Measurements from ENCODE around the gene PRPSAP2.
"Not testable (repeated sequence)": the region's sequence is repeated elsewhere in the genome, so short reads cannot be mapped to it uniquely, and the experiment has no call there.

Gene PRPSAP2

DNA sequence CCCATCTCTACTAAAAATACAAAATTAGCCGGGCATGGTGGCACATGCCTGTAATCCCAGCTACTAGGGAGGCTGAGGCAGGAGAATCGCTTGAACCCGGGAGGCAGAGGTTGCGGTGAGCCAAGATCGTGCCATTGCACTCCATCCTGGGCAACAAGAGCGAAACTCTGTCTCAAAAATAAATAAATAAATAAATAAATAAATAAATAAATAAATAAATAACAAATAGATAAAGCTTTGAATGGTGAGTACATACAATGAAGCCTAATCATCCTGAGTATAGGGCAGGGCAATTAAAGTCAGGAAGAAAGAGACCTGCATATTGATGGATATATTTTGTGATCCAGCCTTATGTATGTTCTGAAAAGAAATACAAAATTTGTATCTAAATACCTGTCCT, 98.1 kb downstream of the PRPSAP2 start:
- ATAC-seq (replicated peaks); DNase-seq; H3K4me3 Mint-ChIP-seq; H3K27ac Mint-ChIP-seq; H3K36me3 Mint-ChIP-seq; H3K27me3 Mint-ChIP-seq; H3K9me3 Mint-ChIP-seq: not testable (repeated sequence)
- H3K4me1 Mint-ChIP-seq = peaks cover 9 to 11% of the 10 kb centered on the region in 2 donors

- no peak for DNase-seq
- Mint-ChIP-seq H3K4me1 (peaks cover 12 to 17% of the 10 kb centered on the region in 2 donors), H3K27me3 (peaks cover 0 to 5% of the 10 kb centered on the region in 2 donors), H3K4me3 (no peak overlapping the region), H3K36me3 (no peaks in the 10 kb centered on the region), H3K9me3 (no peaks in the 10 kb centered on the region), H3K27ac (no peak overlapping the region)
- no peak for ATAC-seq (replicated peaks)
Observed at GRCh38 chr17:18956581-18956980, 98.7 kb downstream of the PRPSAP2 start.

GRCh38 chr17:18957831-18958230, 99.9 kb downstream of the PRPSAP2 start:
- peaks cover 0 to 5% of the 10 kb centered on the region in 2 donors for H3K27me3 Mint-ChIP-seq
- H3K27ac Mint-ChIP-seq = no peak overlapping the region
- peaks cover 17 to 22% of the 10 kb centered on the region in 2 donors for H3K4me1 Mint-ChIP-seq
- ATAC-seq (replicated peaks) (no peak), DNase-seq (no peak)
- H3K9me3 Mint-ChIP-seq = no peaks in the 10 kb centered on the region
- no peaks in the 10 kb centered on the region for H3K36me3 Mint-ChIP-seq
- H3K4me3 Mint-ChIP-seq = no peak overlapping the region

DNA sequence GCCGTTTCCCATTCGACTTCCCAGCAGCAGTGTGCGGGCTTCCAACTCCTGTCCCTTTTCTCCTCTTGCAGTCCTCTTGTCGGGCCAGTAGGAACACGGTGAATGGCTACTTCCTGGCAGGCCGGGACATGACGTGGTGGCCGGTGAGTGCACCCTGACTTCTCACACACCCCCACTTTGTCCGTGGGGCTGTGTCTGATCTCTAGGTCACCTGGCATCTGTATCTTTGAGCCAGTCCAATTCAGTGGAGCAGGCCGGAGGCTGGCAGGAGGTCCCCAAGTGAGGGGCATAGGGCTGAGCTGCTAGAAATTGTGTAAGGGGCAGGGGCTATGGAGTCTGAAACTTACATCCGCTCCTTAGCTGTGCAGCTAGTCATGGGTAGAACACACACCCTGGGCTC, 100.7 kb downstream of the PRPSAP2 start:
- Mint-ChIP-seq H3K4me1 (peaks cover 17 to 22% of the 10 kb centered on the region in 2 donors), H3K36me3 (no peaks in the 10 kb centered on the region), H3K27ac (no peak overlapping the region), H3K4me3 (no peak overlapping the region), H3K9me3 (no peaks in the 10 kb centered on the region), H3K27me3 (peaks cover 0 to 5% of the 10 kb centered on the region in 2 donors)
- ATAC-seq (replicated peaks) (no peak), DNase-seq (no peak)

GRCh38 chr17:18959071-18959844, 101.3 kb downstream of the PRPSAP2 start:
- Mint-ChIP-seq H3K4me3 (no peak overlapping the region), H3K9me3 (no peaks in the 10 kb centered on the region), H3K27ac (no peak overlapping the region)

DNA sequence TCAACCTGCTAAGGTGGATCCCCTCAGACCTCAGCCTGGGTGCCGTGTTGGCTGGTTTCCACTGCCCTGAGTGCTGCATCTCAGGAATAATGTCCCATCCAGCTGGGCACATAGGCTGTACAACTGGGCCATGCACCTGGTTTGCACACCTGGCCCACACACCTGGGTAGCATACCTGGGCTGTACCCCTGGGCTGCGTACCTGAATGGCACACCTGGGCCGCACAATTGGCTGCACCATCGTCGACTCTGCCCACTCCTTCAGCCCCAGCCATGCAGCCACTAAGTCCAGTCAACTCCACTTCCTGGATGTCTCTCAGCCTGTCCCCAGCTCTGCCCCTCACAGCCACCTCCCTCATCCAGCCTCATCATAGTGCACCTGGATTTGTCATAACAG, 101.9 kb downstream of the PRPSAP2 start:
- Mint-ChIP-seq H3K4me3 (no peak overlapping the region), H3K27me3 (peaks cover 0 to 5% of the 10 kb centered on the region in 2 donors), H3K9me3 (no peaks in the 10 kb centered on the region), H3K4me1 (peaks cover 17 to 22% of the 10 kb centered on the region in 2 donors), H3K36me3 (no peaks in the 10 kb centered on the region), H3K27ac (no peak overlapping the region)
- ATAC-seq (replicated peaks) (no peak), DNase-seq (no peak)

More at GRCh38 chr17:18959071-18959844, 101.3 kb downstream of the PRPSAP2 start:
- peaks cover 0 to 5% of the 10 kb centered on the region in 2 donors for H3K27me3 Mint-ChIP-seq
- H3K4me1 Mint-ChIP-seq = peaks cover 17 to 22% of the 10 kb centered on the region in 2 donors
- H3K36me3 Mint-ChIP-seq = no peaks in the 10 kb centered on the region
- DNase-seq (no peak), ATAC-seq (replicated peaks) (no peak)

GRCh38 chr17:18960241-18960665, 102.3 kb downstream of the PRPSAP2 start:
- no peak overlapping the region for H3K27ac Mint-ChIP-seq
- no peaks in the 10 kb centered on the region for H3K9me3 Mint-ChIP-seq
- no peak for DNase-seq
- no peak for ATAC-seq (replicated peaks)
- H3K4me1 Mint-ChIP-seq = peaks cover 17 to 21% of the 10 kb centered on the region in 2 donors
- H3K36me3 Mint-ChIP-seq = no peaks in the 10 kb centered on the region
- H3K27me3 Mint-ChIP-seq = peaks cover 0 to 5% of the 10 kb centered on the region in 2 donors
- no peak overlapping the region for H3K4me3 Mint-ChIP-seq

- Mint-ChIP-seq H3K4me1 (peaks cover 15 to 17% of the 10 kb centered on the region in 2 donors), H3K27ac (peak overlapping the region; percentile 68)
Observed at GRCh38 chr17:18960803-18961511, 103.0 kb downstream of the PRPSAP2 start.

GRCh38 chr17:18961634-18962493, 103.9 kb downstream of the PRPSAP2 start:
- H3K4me3 Mint-ChIP-seq = no peak overlapping the region
- peaks cover 0 to 10% of the 10 kb centered on the region in 2 donors for H3K27me3 Mint-ChIP-seq
- peak overlapping the region; percentile 31 for H3K27ac Mint-ChIP-seq
- peaks cover 15 to 17% of the 10 kb centered on the region in 2 donors for H3K4me1 Mint-ChIP-seq
- ATAC-seq (replicated peaks) = peak; percentile 30 to 72
- no peak for DNase-seq
- peaks cover 0 to 3% of the 10 kb centered on the region in 2 donors for H3K36me3 Mint-ChIP-seq
- H3K9me3 Mint-ChIP-seq = no peaks in the 10 kb centered on the region

More at GRCh38 chr17:18960803-18961511, 103.0 kb downstream of the PRPSAP2 start:
- ATAC-seq (replicated peaks) = peak; percentile 96 to 97
- H3K9me3 Mint-ChIP-seq = no peaks in the 10 kb centered on the region
- H3K4me3 Mint-ChIP-seq = peak overlapping the region in 1 of 2 donors; percentile 17
- H3K27me3 Mint-ChIP-seq = peaks cover 0 to 8% of the 10 kb centered on the region in 2 donors
- DNase-seq = peak; percentile 71
- peaks cover 0 to 3% of the 10 kb centered on the region in 2 donors for H3K36me3 Mint-ChIP-seq

GRCh38 chr17:18962494-18962815, 104.5 kb downstream of the PRPSAP2 start:
- Mint-ChIP-seq H3K27me3 (peaks cover 0 to 10% of the 10 kb centered on the region in 2 donors), H3K36me3 (peaks cover 0 to 3% of the 10 kb centered on the region in 2 donors), H3K9me3 (no peaks in the 10 kb centered on the region), H3K4me1 (peaks cover 15 to 17% of the 10 kb centered on the region in 2 donors), H3K4me3 (no peak overlapping the region), H3K27ac (no peak overlapping the region)
- ATAC-seq (replicated peaks) = no peak
- DNase-seq = no peak

- Mint-ChIP-seq H3K4me1 (peaks cover 15 to 17% of the 10 kb centered on the region in 2 donors), H3K4me3 (no peak overlapping the region), H3K9me3 (no peaks in the 10 kb centered on the region), H3K36me3 (peaks cover 0 to 3% of the 10 kb centered on the region in 2 donors), H3K27me3 (peaks cover 0 to 10% of the 10 kb centered on the region in 2 donors), H3K27ac (peak overlapping the region; percentile 21)
- DNase-seq = no peak
- no peak for ATAC-seq (replicated peaks)
Observed at GRCh38 chr17:18963126-18964017, 105.4 kb downstream of the PRPSAP2 start.

- H3K27ac Mint-ChIP-seq = peak overlapping the region; percentile 48
- DNase-seq (no peak), ATAC-seq (replicated peaks) (no peak)
- H3K9me3 Mint-ChIP-seq = no peaks in the 10 kb centered on the region
- H3K36me3 Mint-ChIP-seq = peaks cover 0 to 3% of the 10 kb centered on the region in 2 donors
- H3K4me1 Mint-ChIP-seq = peaks cover 15 to 17% of the 10 kb centered on the region in 2 donors
- H3K27me3 Mint-ChIP-seq = peaks cover 0 to 10% of the 10 kb centered on the region in 2 donors
- H3K4me3 Mint-ChIP-seq = no peak overlapping the region
Observed at GRCh38 chr17:18964018-18964351, 106.1 kb downstream of the PRPSAP2 start.

- DNase-seq (no peak), ATAC-seq (replicated peaks) (no peak)
- Mint-ChIP-seq H3K27ac (no peak overlapping the region), H3K9me3 (no peaks in the 10 kb centered on the region), H3K4me3 (no peak overlapping the region), H3K27me3 (peaks cover 0 to 10% of the 10 kb centered on the region in 2 donors), H3K4me1 (peaks cover 15 to 17% of the 10 kb centered on the region in 2 donors), H3K36me3 (peaks cover 3 to 5% of the 10 kb centered on the region in 2 donors)
Observed at GRCh38 chr17:18964550-18964949, 106.6 kb downstream of the PRPSAP2 start.
